Measurements from ENCODE around the gene SMYD3. TPM values are rescaled to one million over a fixed set of nuclear protein-coding genes. Genes with fewer than 3 reads are reported as not detected.

Gene SMYD3
- total RNA-seq, 1 experiment from 2014 or later: 17.4 TPM

DNA sequence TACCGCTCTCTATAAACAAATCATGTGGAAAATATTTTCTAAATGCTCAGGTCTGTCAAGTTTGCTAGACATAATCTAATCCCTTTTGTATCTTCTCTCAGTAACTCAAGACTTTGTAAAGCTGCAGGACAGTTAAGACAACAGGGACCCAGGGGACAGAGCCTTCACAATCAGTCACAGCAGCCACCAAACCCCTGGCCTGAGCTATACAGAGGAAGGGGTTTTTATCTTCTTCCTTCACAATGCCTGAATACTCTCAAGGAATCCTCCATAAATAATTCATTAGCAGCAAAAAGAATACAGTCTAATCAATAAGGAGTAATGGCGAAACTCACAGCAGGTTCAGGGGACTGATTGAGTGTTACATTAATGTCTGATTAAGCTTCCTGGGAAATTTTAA is 368.3 kb downstream of the SMYD3 start:
- no peak for ATAC-seq
- in situ Hi-C loops (cut with HindIII; ENCODE audit: low pct_unique_long_range_greater_than_20kb, low sequenced_read_pairs) (no loop called here), intact Hi-C loops (cut with micrococcal nuclease; ENCODE audit: unreplicated experiment) (no loop called here)
- Histone ChIP-seq H3K27ac (ENCODE audit: low read length) (no peak overlapping the region), H3K9me3 (ENCODE audit: control insufficient read depth, insufficient read depth, low read depth, low read length) (no peaks in the 10 kb centered on the region; the same call in 1 of the 2 replicates), H3K27me3 (ENCODE audit: control insufficient read depth, insufficient read depth, low read length) (no peaks in the 10 kb centered on the region), H3K4me3 (ENCODE audit: low read depth in 2 of 2, low read length in 2 of 2) (no peak overlapping the region), H3K36me3 (ENCODE audit: control insufficient read depth, insufficient read depth, low read length) (no peaks in the 10 kb centered on the region), H3K4me1 (ENCODE audit: control insufficient read depth, insufficient read depth, low read length) (peaks cover 10% of the 10 kb centered on the region)
- ChIA-PET CTCF (no interaction called here), POLR2A (no interaction called here)
- TF ChIP-seq SIN3A (IDR thresholded peaks at IDR 0.05; ENCODE audit: borderline replicate concordance, insufficient read depth, low read depth, low read length): no peak
- TF ChIP-seq, protein P1, sequence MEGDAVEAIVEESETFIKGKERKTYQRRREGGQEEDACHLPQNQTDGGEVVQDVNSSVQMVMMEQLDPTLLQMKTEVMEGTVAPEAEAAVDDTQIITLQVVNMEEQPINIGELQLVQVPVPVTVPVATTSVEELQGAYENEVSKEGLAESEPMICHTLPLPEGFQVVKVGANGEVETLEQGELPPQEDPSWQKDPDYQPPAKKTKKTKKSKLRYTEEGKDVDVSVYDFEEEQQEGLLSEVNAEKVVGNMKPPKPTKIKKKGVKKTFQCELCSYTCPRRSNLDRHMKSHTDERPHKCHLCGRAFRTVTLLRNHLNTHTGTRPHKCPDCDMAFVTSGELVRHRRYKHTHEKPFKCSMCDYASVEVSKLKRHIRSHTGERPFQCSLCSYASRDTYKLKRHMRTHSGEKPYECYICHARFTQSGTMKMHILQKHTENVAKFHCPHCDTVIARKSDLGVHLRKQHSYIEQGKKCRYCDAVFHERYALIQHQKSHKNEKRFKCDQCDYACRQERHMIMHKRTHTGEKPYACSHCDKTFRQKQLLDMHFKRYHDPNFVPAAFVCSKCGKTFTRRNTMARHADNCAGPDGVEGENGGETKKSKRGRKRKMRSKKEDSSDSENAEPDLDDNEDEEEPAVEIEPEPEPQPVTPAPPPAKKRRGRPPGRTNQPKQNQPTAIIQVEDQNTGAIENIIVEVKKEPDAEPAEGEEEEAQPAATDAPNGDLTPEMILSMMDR (IDR thresholded peaks at IDR 0.05): no peak
- no peak for TF ChIP-seq TCF7L2 (IDR thresholded peaks at IDR 0.05; ENCODE audit: low read depth, low read length)
- TF ChIP-seq, protein P2, sequence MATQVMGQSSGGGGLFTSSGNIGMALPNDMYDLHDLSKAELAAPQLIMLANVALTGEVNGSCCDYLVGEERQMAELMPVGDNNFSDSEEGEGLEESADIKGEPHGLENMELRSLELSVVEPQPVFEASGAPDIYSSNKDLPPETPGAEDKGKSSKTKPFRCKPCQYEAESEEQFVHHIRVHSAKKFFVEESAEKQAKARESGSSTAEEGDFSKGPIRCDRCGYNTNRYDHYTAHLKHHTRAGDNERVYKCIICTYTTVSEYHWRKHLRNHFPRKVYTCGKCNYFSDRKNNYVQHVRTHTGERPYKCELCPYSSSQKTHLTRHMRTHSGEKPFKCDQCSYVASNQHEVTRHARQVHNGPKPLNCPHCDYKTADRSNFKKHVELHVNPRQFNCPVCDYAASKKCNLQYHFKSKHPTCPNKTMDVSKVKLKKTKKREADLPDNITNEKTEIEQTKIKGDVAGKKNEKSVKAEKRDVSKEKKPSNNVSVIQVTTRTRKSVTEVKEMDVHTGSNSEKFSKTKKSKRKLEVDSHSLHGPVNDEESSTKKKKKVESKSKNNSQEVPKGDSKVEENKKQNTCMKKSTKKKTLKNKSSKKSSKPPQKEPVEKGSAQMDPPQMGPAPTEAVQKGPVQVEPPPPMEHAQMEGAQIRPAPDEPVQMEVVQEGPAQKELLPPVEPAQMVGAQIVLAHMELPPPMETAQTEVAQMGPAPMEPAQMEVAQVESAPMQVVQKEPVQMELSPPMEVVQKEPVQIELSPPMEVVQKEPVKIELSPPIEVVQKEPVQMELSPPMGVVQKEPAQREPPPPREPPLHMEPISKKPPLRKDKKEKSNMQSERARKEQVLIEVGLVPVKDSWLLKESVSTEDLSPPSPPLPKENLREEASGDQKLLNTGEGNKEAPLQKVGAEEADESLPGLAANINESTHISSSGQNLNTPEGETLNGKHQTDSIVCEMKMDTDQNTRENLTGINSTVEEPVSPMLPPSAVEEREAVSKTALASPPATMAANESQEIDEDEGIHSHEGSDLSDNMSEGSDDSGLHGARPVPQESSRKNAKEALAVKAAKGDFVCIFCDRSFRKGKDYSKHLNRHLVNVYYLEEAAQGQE (IDR thresholded peaks at IDR 0.05; ENCODE audit: insufficient read depth in 1 of 2, low read depth in 2 of 2, low read length in 1 of 2): no peak
- no peak for TF ChIP-seq POLR2AphosphoS5 (IDR thresholded peaks at IDR 0.05; ENCODE audit: low read depth, low read length)
- BruUV-seq (replicated peaks): no TSS peak
- DNase-seq (ENCODE audit: low read depth, low spot score): no peak

DNA sequence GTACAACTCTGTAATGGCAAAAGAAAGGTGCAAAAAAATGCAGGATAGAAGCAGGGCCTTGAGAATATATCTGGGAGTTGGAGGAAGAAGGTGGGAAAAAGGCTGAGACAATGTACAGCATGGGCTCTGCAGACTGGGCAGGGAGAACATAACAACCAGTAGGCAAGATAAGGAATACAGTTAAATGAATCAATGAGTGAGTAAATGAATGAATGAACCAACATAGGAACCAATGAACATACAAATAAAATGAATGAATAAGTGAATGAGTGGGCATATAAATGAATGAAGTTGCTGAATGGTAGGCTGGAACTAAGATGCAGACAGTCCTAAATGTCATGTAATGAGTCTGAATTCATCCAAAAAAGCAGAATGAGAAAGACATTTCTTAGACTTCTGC is 370.6 kb downstream of the SMYD3 start:
- intact Hi-C loops (cut with micrococcal nuclease; ENCODE audit: unreplicated experiment): no loop called here
- ATAC-seq (no peak), DNase-seq (ENCODE audit: low read depth, low spot score) (no peak)
- Histone ChIP-seq H3K4me3 (ENCODE audit: low read depth in 2 of 2, low read length in 2 of 2) (no peak overlapping the region), H3K36me3 (ENCODE audit: control insufficient read depth, insufficient read depth, low read length) (no peaks in the 10 kb centered on the region), H3K4me1 (ENCODE audit: control insufficient read depth, insufficient read depth, low read length) (no peaks in the 10 kb centered on the region; the same call in 1 of the 2 replicates), H3K27ac (ENCODE audit: low read length) (no peak overlapping the region), H3K27me3 (ENCODE audit: control insufficient read depth, insufficient read depth, low read length) (no peaks in the 10 kb centered on the region), H3K9me3 (ENCODE audit: control insufficient read depth, insufficient read depth, low read depth, low read length) (no peaks in the 10 kb centered on the region; the same call in 1 of the 2 replicates)
- TF ChIP-seq, protein P2 (IDR thresholded peaks at IDR 0.05; ENCODE audit: insufficient read depth in 1 of 2, low read depth in 2 of 2, low read length in 1 of 2): no peak
- no peak for TF ChIP-seq POLR2AphosphoS5 (IDR thresholded peaks at IDR 0.05; ENCODE audit: low read depth, low read length)
- TF ChIP-seq, protein P1 (IDR thresholded peaks at IDR 0.05): no peak
- TF ChIP-seq TCF7L2 (IDR thresholded peaks at IDR 0.05; ENCODE audit: low read depth, low read length): no peak
- no peak for TF ChIP-seq SIN3A (IDR thresholded peaks at IDR 0.05; ENCODE audit: borderline replicate concordance, insufficient read depth, low read depth, low read length)
- in situ Hi-C loops (cut with HindIII; ENCODE audit: low pct_unique_long_range_greater_than_20kb, low sequenced_read_pairs): no loop called here
- POLR2A ChIA-PET: no interaction called here
- CTCF ChIA-PET: no interaction called here
- no TSS peak for BruUV-seq (replicated peaks)

All from Panc1 (cell line).